MCF 10A (cell line): ENCODE results near the gene TMEFF2. TPM values are rescaled to one million over a fixed set of nuclear protein-coding genes. Genes with fewer than 3 reads are reported as not detected.

Source experiments
- BruUV-seq: library from RNA; stranded (reverse); fragments of 400-500 nt; replicated peaks from 2 replicates; lab custom pipeline; 2021; lab: Mats Ljungman, UMichigan
- CTCF ChIA-PET: fragments of 300-600 bp; sonication (Branson Sonifier 250); formaldehyde crosslinking; extraction: SDS; loops from one replicate; lab custom pipeline; 2021; ENCODE audit warnings: antibody characterized with exemption, inconsistent platforms; lab: Yijun Ruan, JAX
- POLR2A ChIA-PET: fragments of 300-600, 350-650 bp; sonication (Branson Sonifier 250); formaldehyde crosslinking; extraction: SDS; loops from one replicate; lab custom pipeline; 2020; ENCODE audit warnings: antibody characterized with exemption, inconsistent platforms; lab: Yijun Ruan, JAX
- DNase-seq: peaks from one replicate; pipeline ENCODE4 v3.0.0-alpha.2; 2018; ENCODE audit not compliant: unreplicated experiment
- H3K27ac Mint-ChIP-seq: one replicate; pipeline ENCODE4 v1.8.0; 2022; ENCODE audit warnings: mild to moderate bottlenecking, low read depth, mixed read lengths; ENCODE audit not compliant: unreplicated experiment
- H3K27me3 Mint-ChIP-seq: one replicate; pipeline ENCODE4 v1.8.0; 2022; ENCODE audit warnings: mixed read lengths; ENCODE audit not compliant: insufficient read depth, unreplicated experiment
- H3K36me3 Mint-ChIP-seq: one replicate; pipeline ENCODE4 v1.8.0; 2022; ENCODE audit warnings: mild to moderate bottlenecking, moderate library complexity, mixed read lengths; ENCODE audit not compliant: insufficient read depth, unreplicated experiment
- H3K4me1 Mint-ChIP-seq: one replicate; pipeline ENCODE4 v1.8.0; 2022; ENCODE audit warnings: mixed read lengths; ENCODE audit not compliant: insufficient read depth, unreplicated experiment
- H3K4me3 Mint-ChIP-seq: one replicate; pipeline ENCODE4 v1.8.0; 2022; ENCODE audit warnings: mild to moderate bottlenecking, moderate library complexity, mixed read lengths; ENCODE audit not compliant: unreplicated experiment
- H3K9me3 Mint-ChIP-seq: one replicate; pipeline ENCODE4 v1.8.0; 2022; ENCODE audit warnings: mixed read lengths; ENCODE audit not compliant: unreplicated experiment
- CTCF ChIP-seq: fragments of 200-600 bp; IDR thresholded peaks from one replicate; pipeline ENCODE4 v1.8.0; 2022; ENCODE audit warnings: antibody characterized with exemption, mild to moderate bottlenecking; ENCODE audit not compliant: unreplicated experiment
- intact Hi-C: fragments of 100-400 bp; cut with micrococcal nuclease; formaldehyde crosslinking; loops from 2 replicates; pipeline ENCODE4 v1.14.1; 2022
- total RNA-seq: library from RNA; stranded (reverse); gene quantifications from 2 replicates; pipeline ENCODE4 v1.2.3, GENCODE V29; 2022

The TMEFF2 gene
- total RNA-seq, 1 experiment from 2014 or later: not detected

GRCh38 chr2:192196421-192197194 lies 1.9 kb upstream of the TMEFF2 start:
- intact Hi-C loops: loop anchor here (1.0 to 5.0 kb wide), 4 partner anchors 361 to 1386 kb away; no protein-coding TSS in a partner anchor
- POLR2A ChIA-PET: no interaction called here

GRCh38 chr2:192195548-192196418 lies 1.1 kb upstream of the TMEFF2 start:
- no TSS peak for BruUV-seq
- intact Hi-C loops: loop anchor here (5.0 kb wide), 2 partner anchors 362 to 1387 kb away; no protein-coding TSS in a partner anchor
- ChIA-PET POLR2A (interaction anchor here (0.6 kb wide), 1 partner anchor 90 kb away, joined by 3 read pairs; no protein-coding TSS in a partner anchor), CTCF (interaction anchor here (0.6 to 1.3 kb wide), 8 partner anchors 22 to 1385 kb away, joined by 3 to 7 read pairs (median 4); no protein-coding TSS in a partner anchor)
- no peaks in the 10 kb centered on the region for H3K9me3 Mint-ChIP-seq
- H3K27me3 Mint-ChIP-seq: peaks cover 41% of the 10 kb centered on the region
- peaks cover 15% of the 10 kb centered on the region for H3K4me1 Mint-ChIP-seq
- H3K4me3 Mint-ChIP-seq: peak overlapping the region; percentile 86
- DNase-seq: peak; percentile 46
- no peaks in the 10 kb centered on the region for H3K36me3 Mint-ChIP-seq
- no peak overlapping the region for H3K27ac Mint-ChIP-seq
- TF ChIP-seq CTCF: no peak

More at GRCh38 chr2:192196421-192197194, 1.9 kb upstream of the TMEFF2 start:
- peaks cover 41% of the 10 kb centered on the region for H3K27me3 Mint-ChIP-seq
- no TSS peak for BruUV-seq
- CTCF ChIA-PET: interaction anchor here (0.6 to 1.3 kb wide), 4 partner anchors 90 to 384 kb away, joined by 3 to 7 read pairs (median 6); no protein-coding TSS in a partner anchor
- DNase-seq: no peak
- no peaks in the 10 kb centered on the region for H3K36me3 Mint-ChIP-seq
- peak overlapping the region; percentile 86 for H3K4me3 Mint-ChIP-seq
- H3K9me3 Mint-ChIP-seq: no peaks in the 10 kb centered on the region
- H3K27ac Mint-ChIP-seq: no peak overlapping the region
- TF ChIP-seq CTCF: no peak
- peaks cover 15% of the 10 kb centered on the region for H3K4me1 Mint-ChIP-seq

GRCh38 chr2:192194265-192194865 lies 368 bp downstream of the TMEFF2 start:
- ChIA-PET CTCF (interaction anchor here (0.6 to 2.1 kb wide), 9 partner anchors 11 to 655 kb away, joined by 3 to 11 read pairs (median 3); no protein-coding TSS in a partner anchor), POLR2A (interaction anchor here (0.6 to 0.7 kb wide), 2 partner anchors 32 to 1386 kb away, joined by 3 read pairs; no protein-coding TSS in a partner anchor)
- H3K27me3 Mint-ChIP-seq: peaks cover 41% of the 10 kb centered on the region
- peak overlapping the region; percentile 86 for H3K4me3 Mint-ChIP-seq
- TF ChIP-seq CTCF: no peak
- no peak for DNase-seq
- intact Hi-C loops: no loop called here
- BruUV-seq: no TSS peak
- no peak overlapping the region for H3K27ac Mint-ChIP-seq
- H3K9me3 Mint-ChIP-seq: no peaks in the 10 kb centered on the region
- peaks cover 15% of the 10 kb centered on the region for H3K4me1 Mint-ChIP-seq
- no peaks in the 10 kb centered on the region for H3K36me3 Mint-ChIP-seq
